Activated B cell treated with CpG ODN at 0.5 μM for 24 hours (primary cell): ENCODE data around the gene HAGH. TPM values are rescaled to one million over a fixed set of nuclear protein-coding genes. Genes with fewer than 3 reads are reported as not detected.

ENCODE experiments used
- ATAC-seq: fragments of 200-7000 bp; cut with Tn5 transposase; one replicate; pipeline ENCODE4 v1.10.0; 2021; ENCODE audit warnings: low read depth, mild to moderate bottlenecking, moderate library complexity
- CTCF ChIA-PET: fragments of 350-600 bp; sonication (Branson Sonifier 250); formaldehyde crosslinking; loops from one replicate; lab custom pipeline; 2021; ENCODE audit warnings: antibody characterized with exemption; lab: Charles Lee
- POLR2A ChIA-PET: fragments of 350-600 bp; sonication (Branson Sonifier 250); formaldehyde crosslinking; loops from one replicate; lab custom pipeline; 2021; ENCODE audit warnings: antibody characterized with exemption; lab: Charles Lee
- DNase-seq: peaks from one replicate; pipeline ENCODE4 v3.0.0; 2022
- H3K27ac Mint-ChIP-seq: one replicate; pipeline ENCODE4 v1.8.0; 2020; ENCODE audit warnings: mixed read lengths
- H3K27me3 Mint-ChIP-seq: one replicate; pipeline ENCODE4 v1.8.0; 2021; ENCODE audit warnings: mixed read lengths
- H3K36me3 Mint-ChIP-seq: one replicate; pipeline ENCODE4 v1.8.0; 2021; ENCODE audit warnings: low read depth, mixed read lengths
- H3K4me1 Mint-ChIP-seq: one replicate; pipeline ENCODE4 v1.8.0; 2021; ENCODE audit warnings: mixed read lengths
- H3K4me3 Mint-ChIP-seq: one replicate; pipeline ENCODE4 v1.8.0; 2020; ENCODE audit warnings: mild to moderate bottlenecking, mixed read lengths
- H3K9me3 Mint-ChIP-seq: one replicate; pipeline ENCODE4 v1.8.0; 2020; ENCODE audit warnings: mixed read lengths
- CTCF ChIP-seq: fragments of 200-600 bp; IDR thresholded peaks from one replicate; pipeline ENCODE4 v1.8.0; 2022; ENCODE audit warnings: antibody characterized with exemption, mild to moderate bottlenecking
- intact Hi-C: fragments of 100-400 bp; cut with micrococcal nuclease; formaldehyde crosslinking; loops from one replicate; pipeline ENCODE4 v1.15.1; 2024
- total RNA-seq: library from RNA; stranded (reverse); gene quantifications from 2 replicates; pipeline ENCODE4 v1.2.3, GENCODE V29; 2022

Gene HAGH
- total RNA-seq, 1 donor from 2014 or later, result 19.5 TPM

GRCh38 chr16:1772908-1773702, 53.5 kb downstream of the HAGH start, which contains the start of gene MRPS34:
MRPS34 (minus strand) TSS chr16:1773134; CDS start chr16:1773119, 15 bp downstream.
- no peaks in the 10 kb centered on the region for H3K27me3 Mint-ChIP-seq
- DNase-seq, result peak; percentile 81
- ChIA-PET CTCF (interaction anchor here (0.8 to 3.3 kb wide), 4 partner anchors 9 to 67 kb away, joined by 3 to 15 read pairs (median 3); partner anchors contain the start of genes MAPK8IP3, NUBP2 and SPSB3), POLR2A (interaction anchor here (0.6 to 5.6 kb wide), 14 partner anchors 10 to 352 kb away, joined by 3 to 88 read pairs (median 4); partner anchors contain the start of genes FAHD1, JPT2, MAPK8IP3 and NUBP2)
- H3K36me3 Mint-ChIP-seq, result peaks cover 31% of the 10 kb centered on the region
- peak within 1 kb of the TSS; percentile 87 for H3K4me3 Mint-ChIP-seq
- peak within 1 kb of the TSS; percentile 89 for H3K27ac Mint-ChIP-seq
- peak; percentile 58 for ATAC-seq
- peak; percentile 50 for TF ChIP-seq CTCF
- no peaks in the 10 kb centered on the region for H3K9me3 Mint-ChIP-seq
- H3K4me1 Mint-ChIP-seq, result peaks cover 24% of the 10 kb centered on the region
- intact Hi-C loops, result loop anchor here (1.0 to 5.0 kb wide), 5 partner anchors 9 to 431 kb away; partner anchors contain the start of genes HAGH, MAPK8IP3, NUBP2 and SPSB3

- no peaks in the 10 kb centered on the region for H3K27me3 Mint-ChIP-seq
- peak within 1 kb of the TSS; percentile 89 for H3K27ac Mint-ChIP-seq
- H3K4me1 Mint-ChIP-seq, result peaks cover 24% of the 10 kb centered on the region
- H3K36me3 Mint-ChIP-seq, result peaks cover 38% of the 10 kb centered on the region
- DNase-seq, result peak; percentile 31
- POLR2A ChIA-PET, result interaction anchor here (0.6 to 5.6 kb wide), 13 partner anchors 10 to 352 kb away, joined by 3 to 88 read pairs (median 3); partner anchors contain the start of genes FAHD1, JPT2, MAPK8IP3 and NUBP2
- H3K4me3 Mint-ChIP-seq, result peak within 1 kb of the TSS; percentile 87
- TF ChIP-seq CTCF, result no peak
- ATAC-seq, result no peak
- intact Hi-C loops, result loop anchor here (2.0 to 5.0 kb wide), 3 partner anchors 66 to 430 kb away; partner anchors contain the start of gene MAPK8IP3
- no peaks in the 10 kb centered on the region for H3K9me3 Mint-ChIP-seq
- CTCF ChIA-PET, result interaction anchor here (0.8 to 3.3 kb wide), 4 partner anchors 8 to 66 kb away, joined by 3 to 15 read pairs (median 3); partner anchors contain the start of genes MAPK8IP3, NUBP2 and SPSB3
Measured at GRCh38 chr16:1772362-1772907, 54.2 kb downstream of the HAGH start, which contains the start of gene EME2. EME2 (plus strand) TSS chr16:1772810; CDS start chr16:1773228, 418 bp downstream.

GRCh38 chr16:1771864-1772361, 54.7 kb downstream of the HAGH start:
- Mint-ChIP-seq H3K36me3 (peaks cover 42% of the 10 kb centered on the region), H3K9me3 (no peaks in the 10 kb centered on the region), H3K4me1 (peaks cover 24% of the 10 kb centered on the region), H3K4me3 (peak overlapping the region; percentile 87), H3K27me3 (no peaks in the 10 kb centered on the region), H3K27ac (peak overlapping the region; percentile 89)
- ChIA-PET POLR2A (interaction anchor here (0.7 to 5.6 kb wide), 10 partner anchors 8 to 468 kb away, joined by 3 to 88 read pairs (median 4); partner anchors contain the start of genes FAHD1, JPT2, MAPK8IP3 and NUBP2), CTCF (interaction anchor here (0.6 to 3.3 kb wide), 2 partner anchors 10 to 66 kb away, joined by 3 to 15 read pairs; partner anchors contain the start of genes MAPK8IP3, NUBP2 and SPSB3)
- intact Hi-C loops, result loop anchor here (2.0 to 5.0 kb wide), 4 partner anchors 65 to 430 kb away; partner anchors contain the start of genes CRAMP1, IFT140 and MAPK8IP3
- DNase-seq, result no peak
- TF ChIP-seq CTCF, result no peak
- ATAC-seq, result no peak

- intact Hi-C loops, result loop anchor here (2.0 to 5.0 kb wide), 2 partner anchors 159 to 429 kb away; partner anchors contain the start of genes CRAMP1 and IFT140
- Mint-ChIP-seq H3K9me3 (no peaks in the 10 kb centered on the region), H3K36me3 (peaks cover 42% of the 10 kb centered on the region), H3K27ac (peak within 1 kb of the TSS; percentile 89), H3K4me1 (peaks cover 24% of the 10 kb centered on the region), H3K4me3 (peak within 1 kb of the TSS; percentile 87), H3K27me3 (no peaks in the 10 kb centered on the region)
- no peak for TF ChIP-seq CTCF
- ATAC-seq (peak; percentile 47), DNase-seq (peak; percentile 77)
- POLR2A ChIA-PET, result interaction anchor here (0.5 to 5.6 kb wide), 16 partner anchors 9 to 467 kb away, joined by 3 to 88 read pairs (median 3); partner anchors contain the start of genes FAHD1, JPT2, MAPK8IP3 and NUBP2
- CTCF ChIA-PET, result interaction anchor here (0.6 to 3.3 kb wide), 4 partner anchors 11 to 66 kb away, joined by 3 to 15 read pairs (median 7); partner anchors contain the start of genes MAPK8IP3, NUBP2 and SPSB3
Measured at GRCh38 chr16:1771188-1771863, 55.3 kb downstream of the HAGH start, which contains the start of gene NME3. NME3 (minus strand) TSS chr16:1771543; CDS start chr16:1771534, 9 bp downstream.
